ENCODE measurements around the gene SLC10A4. TPM values are rescaled to one million over a fixed set of nuclear protein-coding genes. Genes with fewer than 3 reads are reported as not detected.
"Not testable (repeated sequence)": the region's sequence is repeated elsewhere in the genome, so short reads cannot be mapped to it uniquely, and the experiment has no call there.

The SLC10A4 gene
- under 1 TPM in 1 of 2 donors, not detected in 1; 0.19 TPM for total RNA-seq
- long read RNA-seq, donor 1 = 0 reads
- long read RNA-seq, donor 2 = 0 reads

- DNase-seq (ENCODE audit: low spot score) = no peak
- intact Hi-C loops (cut with DNase I) = no loop called here
These were observed at the start of gene SLC10A4 for GRCh38 chr4:48483006-48483776. SLC10A4 (plus strand) TSS chr4:48483343; CDS start chr4:48483562, 219 bp downstream.

DNA sequence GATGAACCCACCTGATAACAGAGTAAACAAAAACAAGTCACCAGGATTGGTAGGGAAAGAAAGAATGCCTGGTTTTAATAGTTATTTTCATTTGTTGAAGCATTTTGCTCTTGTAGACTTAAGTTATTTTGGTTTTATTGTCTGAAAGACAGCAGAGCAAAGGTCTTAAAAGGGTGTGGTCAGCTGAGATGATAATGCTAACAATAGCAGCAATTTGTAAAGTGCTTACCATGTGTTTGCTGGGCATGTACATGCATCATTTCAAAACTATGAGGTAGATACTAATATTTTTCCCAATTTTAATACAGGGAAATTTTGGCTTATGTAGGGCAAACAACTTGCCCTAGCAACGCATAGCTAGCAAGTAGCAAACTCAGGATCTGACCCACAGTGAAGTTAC lies 46.8 kb upstream of the SLC10A4 start:
- no peak for DNase-seq (ENCODE audit: low spot score)
- intact Hi-C loops (cut with DNase I) = no loop called here

DNA sequence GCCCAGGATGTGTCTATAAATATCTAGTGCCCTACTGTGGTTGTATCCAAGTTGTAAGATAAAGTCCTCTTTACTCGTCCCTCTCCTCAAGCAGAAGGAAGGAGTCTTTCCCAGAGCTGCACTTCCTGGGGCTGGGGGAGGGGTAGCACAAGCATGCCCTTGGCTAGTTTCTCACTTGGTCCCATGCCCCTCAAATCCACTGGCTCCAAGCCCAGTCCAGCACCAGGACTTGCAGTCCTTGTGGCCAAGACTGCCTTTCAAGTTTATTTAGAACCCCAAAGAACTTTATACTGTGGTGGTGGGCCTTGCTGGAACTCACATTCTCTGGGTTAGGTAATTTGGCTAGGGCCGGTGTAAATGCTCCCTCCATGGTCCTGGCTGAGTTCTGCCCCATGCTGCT lies 43.2 kb upstream of the SLC10A4 start:
- intact Hi-C loops (cut with DNase I) = no loop called here
- no peak for DNase-seq (ENCODE audit: low spot score)

- DNase-seq (ENCODE audit: low spot score); intact Hi-C loops (cut with DNase I): not testable (repeated sequence)
These were observed 42.2 kb upstream of the SLC10A4 start for GRCh38 chr4:48440914-48441313.

DNA sequence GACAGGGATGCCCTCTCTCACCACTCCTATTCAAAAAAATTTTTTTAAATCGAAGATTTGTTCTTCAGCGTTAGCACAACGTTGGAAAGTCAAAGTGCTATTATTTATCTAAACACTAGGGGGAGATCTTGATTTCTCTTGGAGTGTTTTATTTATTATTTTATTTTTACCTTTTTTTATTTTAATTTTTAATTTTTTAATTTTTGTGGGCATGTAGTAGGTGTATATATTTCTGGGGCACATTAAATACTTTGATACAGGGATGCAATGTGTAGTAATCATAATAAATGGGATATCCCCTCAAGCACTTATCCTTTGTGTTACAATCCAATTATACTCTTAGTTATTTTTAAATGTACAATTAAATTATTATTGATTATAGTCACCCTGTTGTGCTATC lies 37.4 kb upstream of the SLC10A4 start:
- intact Hi-C loops (cut with DNase I) = no loop called here
- DNase-seq (ENCODE audit: low spot score) = no peak

- no peak for DNase-seq (ENCODE audit: low spot score)
- intact Hi-C loops (cut with DNase I) = no loop called here
These were observed 36.5 kb upstream of the SLC10A4 start for GRCh38 chr4:48446642-48447041.

GRCh38 chr4:48449151-48449550 lies 34.0 kb upstream of the SLC10A4 start:
- no peak for DNase-seq (ENCODE audit: low spot score)
- intact Hi-C loops (cut with DNase I) = no loop called here

DNA sequence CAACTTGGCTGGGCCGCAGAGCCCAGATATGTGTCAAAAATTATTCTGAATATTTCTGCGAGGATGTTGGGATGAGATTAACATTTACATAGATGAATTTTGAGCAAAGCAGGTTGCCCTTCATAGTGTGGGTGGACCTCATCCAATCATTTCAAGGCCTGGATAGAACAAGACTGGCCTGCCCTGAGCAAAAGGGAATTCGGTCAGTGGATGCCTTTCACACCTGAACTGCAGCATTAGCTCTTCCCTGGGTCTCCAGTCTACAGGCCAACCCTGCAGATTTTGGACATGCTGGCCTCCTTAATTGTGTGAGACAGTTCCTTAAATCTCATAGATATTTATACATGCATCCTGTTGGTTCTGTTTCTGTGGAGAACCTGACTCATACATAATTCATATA lies 32.4 kb upstream of the SLC10A4 start:
- intact Hi-C loops (cut with DNase I) = no loop called here

DNA sequence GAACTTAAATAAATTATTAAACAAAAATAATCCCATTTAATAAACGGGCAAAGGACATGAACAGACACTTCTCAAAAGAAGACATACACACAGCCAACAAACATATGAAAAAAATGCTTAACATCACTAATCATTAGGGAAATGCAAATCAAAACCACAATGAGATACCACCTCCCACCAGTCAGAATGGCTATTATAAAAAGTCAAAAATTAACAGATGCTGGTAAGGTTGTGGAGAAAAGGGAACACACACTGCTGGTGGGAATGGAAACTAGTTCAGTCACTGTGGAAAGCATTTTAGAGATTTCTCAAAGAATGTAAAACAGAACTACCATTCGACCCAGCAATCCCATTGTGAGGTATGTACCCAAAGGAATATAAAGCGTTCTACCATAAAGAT lies 31.5 kb upstream of the SLC10A4 start:
- intact Hi-C loops (cut with DNase I); DNase-seq (ENCODE audit: low spot score): not testable (repeated sequence)

More for the DNA sequence above, 32.4 kb upstream of the SLC10A4 start:
- DNase-seq (ENCODE audit: low spot score) = no peak

- intact Hi-C loops (cut with DNase I) = no loop called here
- no peak for DNase-seq (ENCODE audit: low spot score)
These were observed 28.6 kb upstream of the SLC10A4 start for GRCh38 chr4:48454591-48454990.

DNA sequence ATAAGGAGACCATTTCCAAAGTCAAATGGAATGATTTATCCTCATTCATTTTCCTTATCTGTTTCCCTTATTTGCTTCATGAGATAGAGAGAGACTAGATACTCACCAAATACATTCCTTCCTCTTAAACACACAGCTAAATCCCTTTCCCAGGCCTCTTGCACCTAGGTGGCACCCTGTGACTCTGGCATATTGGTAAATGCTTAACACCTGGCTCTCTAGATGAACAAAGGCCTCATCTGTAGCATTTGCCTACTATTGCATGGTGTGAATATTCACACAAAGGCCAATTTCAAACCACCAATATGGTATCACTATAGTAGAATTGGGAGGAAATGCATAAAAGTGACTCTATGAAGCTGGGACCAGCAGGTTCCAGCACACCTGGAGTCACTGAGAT lies 22.1 kb upstream of the SLC10A4 start:
- intact Hi-C loops (cut with DNase I) = no loop called here
- DNase-seq (ENCODE audit: low spot score) = no peak

DNA sequence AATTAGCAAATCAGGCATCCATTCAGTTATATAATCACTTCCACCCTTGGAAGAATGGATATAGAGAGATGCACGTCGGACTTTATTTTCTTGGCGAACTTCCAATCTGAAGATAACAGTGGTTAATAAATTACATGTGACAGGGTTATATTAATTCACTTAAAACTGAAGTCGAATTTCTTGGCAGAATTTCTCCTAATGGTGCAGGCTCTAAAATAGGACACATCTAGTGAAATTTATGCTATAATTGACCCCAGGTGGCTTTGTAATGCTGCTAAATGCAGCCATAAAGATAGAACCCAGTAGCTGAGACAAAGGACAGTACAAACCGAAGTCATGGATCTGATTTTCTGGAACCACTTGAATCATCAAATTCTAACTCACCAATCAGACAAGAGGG lies 20.8 kb upstream of the SLC10A4 start:
- DNase-seq (ENCODE audit: low spot score) = no peak
- intact Hi-C loops (cut with DNase I) = no loop called here

GRCh38 chr4:48467442-48467841 lies 15.7 kb upstream of the SLC10A4 start:
- intact Hi-C loops (cut with DNase I) = no loop called here
- no peak for DNase-seq (ENCODE audit: low spot score)

GRCh38 chr4:48467891-48468290 lies 15.3 kb upstream of the SLC10A4 start:
- intact Hi-C loops (cut with DNase I) = no loop called here
- no peak for DNase-seq (ENCODE audit: low spot score)

DNA sequence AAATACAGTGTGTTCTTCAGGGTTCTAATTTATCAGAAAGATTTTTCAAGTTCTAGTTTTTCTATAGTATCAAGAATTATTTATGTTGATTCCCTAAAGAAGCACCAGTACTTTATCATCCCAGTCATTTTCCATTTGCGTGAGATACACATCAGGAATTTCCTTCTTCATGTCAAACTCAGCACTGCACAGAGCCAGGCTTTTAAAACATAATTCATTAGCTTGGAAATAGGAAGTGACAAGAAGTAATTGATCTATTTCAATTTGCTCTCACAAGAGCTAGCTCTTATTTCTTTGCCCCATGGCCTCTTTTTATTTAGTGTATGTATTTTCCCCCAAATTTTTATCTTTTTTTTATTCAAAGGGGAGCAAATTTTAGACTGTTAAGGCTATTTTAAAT lies 13.0 kb upstream of the SLC10A4 start:
- intact Hi-C loops (cut with DNase I) = no loop called here
- DNase-seq (ENCODE audit: low spot score) = no peak

DNA sequence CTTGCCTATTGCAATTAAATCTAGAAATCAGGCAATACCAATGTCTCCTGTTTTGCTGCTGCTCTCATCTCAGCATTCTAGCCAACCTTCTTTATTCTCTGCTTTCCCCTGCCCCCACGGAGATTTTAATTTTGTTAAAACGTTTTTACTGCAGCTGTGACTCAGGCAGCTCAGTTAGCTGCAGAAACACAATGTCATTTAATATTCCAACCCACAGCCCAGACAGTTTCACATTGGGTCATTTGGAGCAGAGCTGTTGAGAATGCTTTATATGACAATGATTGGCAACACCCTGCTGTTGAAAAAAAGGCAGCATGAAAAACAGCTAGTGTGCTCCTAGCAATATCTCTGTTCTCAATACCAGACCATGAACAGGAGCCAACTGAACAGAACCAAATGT lies 12.6 kb upstream of the SLC10A4 start:
- DNase-seq (ENCODE audit: low spot score) = no peak
- intact Hi-C loops (cut with DNase I) = no loop called here

DNA sequence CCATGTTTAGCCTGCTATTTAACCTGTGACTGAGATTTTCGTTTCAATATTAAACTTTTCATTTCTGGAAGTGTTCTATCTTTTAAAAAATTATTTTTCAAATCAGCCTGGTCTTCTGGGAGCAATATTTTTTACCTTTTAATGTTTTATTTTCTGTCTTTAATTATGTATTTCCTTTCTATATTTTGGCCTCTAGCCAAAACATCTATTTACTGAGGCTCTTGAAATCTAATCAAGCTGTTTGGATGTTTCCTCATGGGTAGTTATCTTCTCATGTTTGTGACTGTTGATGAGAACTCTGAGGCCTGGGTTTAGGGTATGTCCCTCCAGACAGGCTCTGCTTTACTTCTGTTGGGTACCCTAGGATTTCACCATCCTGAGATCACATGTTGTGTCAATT lies 10.3 kb upstream of the SLC10A4 start:
- no peak for DNase-seq (ENCODE audit: low spot score)
- intact Hi-C loops (cut with DNase I) = no loop called here

GRCh38 chr4:48475770-48476169 lies 7.4 kb upstream of the SLC10A4 start:
- intact Hi-C loops (cut with DNase I) = no loop called here
- no peak for DNase-seq (ENCODE audit: low spot score)

DNA sequence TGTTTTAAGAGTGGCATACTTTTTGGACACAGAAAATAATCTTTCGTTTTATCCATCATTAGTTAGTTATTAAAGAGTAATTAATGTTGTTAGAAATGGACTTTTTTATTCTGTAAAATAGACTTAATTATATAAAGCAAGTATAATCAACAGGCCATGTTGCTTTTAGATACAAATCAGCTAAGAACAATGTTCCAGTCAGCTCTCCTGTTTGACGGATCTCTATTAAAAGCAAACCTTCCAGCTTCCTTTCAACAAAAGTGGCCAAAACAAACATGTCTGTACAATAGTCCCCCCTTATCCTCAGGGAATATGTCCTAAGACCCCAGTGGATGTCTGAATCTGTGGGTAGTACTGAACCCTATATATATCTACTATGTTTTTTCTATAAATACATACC lies 4.9 kb upstream of the SLC10A4 start:
- no peak for DNase-seq (ENCODE audit: low spot score)
- intact Hi-C loops (cut with DNase I) = no loop called here

DNA sequence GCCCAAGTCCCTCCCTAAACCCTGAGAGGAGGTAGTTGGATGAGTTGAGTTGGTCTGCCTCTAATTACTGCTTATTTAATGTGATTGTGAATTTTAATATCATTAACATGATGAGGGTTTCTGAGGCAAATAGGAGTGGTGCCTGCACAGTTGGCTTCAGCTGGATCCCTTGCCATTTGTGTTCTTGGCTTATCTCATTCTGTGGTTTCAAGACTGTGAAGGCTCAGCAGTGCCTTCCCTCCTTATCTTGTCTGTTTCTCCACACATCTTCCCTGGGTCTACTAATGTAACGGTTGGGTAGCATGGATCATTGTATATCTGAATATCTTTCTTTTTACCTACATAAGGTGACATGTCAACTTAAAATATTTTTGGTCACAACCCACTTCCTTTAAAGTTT lies 1.6 kb upstream of the SLC10A4 start:
- no peak for DNase-seq (ENCODE audit: low spot score)
- intact Hi-C loops (cut with DNase I) = no loop called here

GRCh38 chr4:48483777-48484493 lies 792 bp downstream of the SLC10A4 start:
- peak; percentile 80 for DNase-seq (ENCODE audit: low spot score)
- intact Hi-C loops (cut with DNase I) = no loop called here
